Colon (tissue), 2 donors: ENCODE data around the gene CBLN1.

ENCODE experiments used
- FAIRE-seq: peaks from 2 replicates; lab custom pipeline; 2012; peaks lifted over from hg19 to GRCh38; lab: Jason Lieb, UNC
- donor health status: control.
- donor health status: control.

Gene CBLN1

DNA sequence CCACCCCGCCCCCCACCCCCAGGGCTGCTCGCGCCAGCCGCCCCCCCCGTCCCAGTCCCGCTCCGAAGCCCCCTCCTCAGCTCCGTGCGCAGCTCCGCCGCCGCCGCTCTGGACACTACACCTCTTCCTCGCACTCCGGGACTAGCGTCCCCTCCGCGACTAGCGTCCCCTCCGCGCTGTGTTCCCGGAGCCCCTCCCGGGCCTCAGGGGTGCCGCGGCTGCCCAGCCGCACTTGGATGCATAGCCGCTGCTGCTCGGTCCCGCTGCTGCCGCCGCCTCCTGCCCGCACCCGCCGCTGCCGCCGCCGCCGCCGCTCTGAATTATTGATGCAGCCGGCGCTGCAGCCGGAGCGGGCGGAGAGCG lies at the start of gene CBLN1:
Gene CBLN1 (minus strand): TSS at position 359 of the 363 bp plus-strand sequence. CDS start 373 bp downstream, outside the sequence.
- no peak for FAIRE-seq

DNA sequence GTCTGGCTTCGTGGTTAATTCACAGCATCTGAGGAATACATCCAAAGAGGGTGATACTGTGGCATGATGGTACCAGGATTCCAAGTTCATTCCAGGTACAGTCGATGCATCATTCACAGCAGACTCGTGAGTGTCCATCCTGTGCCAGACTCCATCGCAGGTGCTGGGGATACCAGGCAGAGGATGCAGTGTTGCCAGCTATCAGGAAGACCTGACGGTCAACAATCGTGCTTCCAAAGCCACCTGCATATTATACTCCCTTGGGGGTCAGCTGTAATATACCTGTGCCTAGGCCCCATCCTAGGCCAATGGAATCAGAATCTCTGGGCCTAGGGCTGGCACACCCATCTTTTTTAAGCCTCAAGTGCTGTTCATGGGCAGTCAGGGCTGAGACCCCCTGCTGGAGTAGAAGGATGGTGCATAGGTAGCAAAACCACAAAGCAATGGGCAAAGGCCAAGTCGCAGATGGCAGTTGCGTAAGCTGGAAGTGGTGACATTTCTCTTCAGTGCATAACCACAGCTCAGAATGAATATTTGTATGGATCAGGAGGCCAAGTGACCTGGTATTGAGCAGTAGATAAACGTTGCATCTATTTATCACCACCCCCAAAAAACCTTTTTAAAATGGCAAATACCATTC lies 49.0 kb upstream of the CBLN1 start:
- no peak for FAIRE-seq

DNA sequence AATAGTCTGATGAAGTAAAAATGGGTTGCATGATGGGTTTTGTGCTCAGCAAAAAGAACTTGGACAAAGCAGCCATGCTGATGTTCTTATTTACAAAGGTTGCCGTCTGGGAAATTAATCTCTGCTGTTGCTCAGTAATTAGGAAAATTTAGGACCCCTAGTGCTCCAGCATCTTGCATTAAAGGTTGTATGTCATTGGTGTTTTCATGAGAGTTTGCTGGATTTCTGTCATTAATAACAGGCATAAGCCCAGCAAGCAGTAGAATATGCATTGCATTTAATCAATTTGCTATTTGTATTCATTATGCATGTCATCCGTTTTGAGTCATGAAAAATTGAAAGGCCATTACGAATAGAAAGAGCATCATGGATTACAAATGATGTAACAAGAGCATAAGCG lies 46.7 kb upstream of the CBLN1 start:
- no peak for FAIRE-seq

DNA sequence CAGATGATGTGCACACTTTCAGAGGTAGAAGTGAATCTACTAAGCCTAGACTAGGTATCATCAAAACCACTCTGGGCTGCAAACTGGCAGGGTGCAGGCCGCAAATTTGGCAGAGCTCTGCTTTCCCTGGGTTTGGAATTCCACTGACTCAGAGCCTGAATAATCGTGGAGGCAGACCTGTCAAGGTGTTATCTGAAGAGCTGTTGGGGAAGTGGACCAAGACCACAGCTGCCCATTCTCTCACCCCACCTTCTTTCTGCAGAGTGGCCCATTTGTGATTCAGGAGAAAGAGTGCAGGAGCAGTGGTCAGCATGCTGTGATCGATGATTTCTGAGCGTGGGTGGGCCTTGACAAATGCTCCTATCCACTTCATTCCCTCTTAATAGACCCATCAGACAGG lies 45.8 kb upstream of the CBLN1 start:
- FAIRE-seq = no peak

GRCh38 chr16:49324703-49325102 lies 43.1 kb upstream of the CBLN1 start:
- no peak for FAIRE-seq

- FAIRE-seq = no peak
Observed at GRCh38 chr16:49315602-49316001, 34.0 kb upstream of the CBLN1 start.

GRCh38 chr16:49312389-49312985 lies 30.8 kb upstream of the CBLN1 start:
- no peak for FAIRE-seq

- FAIRE-seq = no peak
Observed at GRCh38 chr16:49311823-49312222, 30.2 kb upstream of the CBLN1 start.

DNA sequence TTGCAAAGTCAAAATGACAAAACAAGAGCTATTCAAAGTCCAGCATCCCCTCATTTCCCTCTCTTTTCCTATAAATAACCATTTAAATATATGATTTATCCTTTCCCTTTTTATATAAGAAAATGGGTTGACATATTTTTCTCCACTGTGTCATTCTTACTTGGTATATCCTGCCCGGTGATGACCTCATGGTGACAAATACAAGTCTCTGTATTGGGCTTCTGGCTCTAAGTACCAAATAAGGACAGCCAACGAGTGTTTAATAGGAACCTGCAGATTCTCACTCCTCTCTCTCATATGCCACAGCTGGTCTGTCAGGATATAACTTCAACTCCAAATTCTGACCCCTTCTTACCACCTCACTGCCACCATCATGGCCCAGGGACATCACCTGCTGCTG lies 25.5 kb upstream of the CBLN1 start:
- FAIRE-seq = no peak

- no peak for FAIRE-seq
Observed at GRCh38 chr16:49305406-49305805, 23.8 kb upstream of the CBLN1 start.

DNA sequence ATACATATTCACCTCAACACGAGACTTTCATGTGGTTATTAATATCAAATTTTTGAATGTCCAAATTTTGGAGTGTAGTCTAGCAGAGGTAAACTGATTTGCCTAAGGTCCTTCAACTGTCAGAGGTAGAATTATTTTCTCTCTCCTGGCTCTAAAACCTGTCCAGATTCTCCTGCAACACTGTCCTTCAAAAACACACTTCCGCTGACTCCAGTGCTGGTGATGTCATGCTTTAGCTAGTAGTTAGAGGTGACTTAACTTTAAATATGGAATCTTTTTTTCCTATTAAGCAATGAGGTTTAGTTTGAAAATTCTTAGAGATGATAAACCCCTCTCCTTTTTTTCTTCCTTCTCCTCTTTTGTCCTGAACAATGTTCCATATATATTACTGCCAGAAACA lies 10.8 kb upstream of the CBLN1 start:
- FAIRE-seq = no peak

DNA sequence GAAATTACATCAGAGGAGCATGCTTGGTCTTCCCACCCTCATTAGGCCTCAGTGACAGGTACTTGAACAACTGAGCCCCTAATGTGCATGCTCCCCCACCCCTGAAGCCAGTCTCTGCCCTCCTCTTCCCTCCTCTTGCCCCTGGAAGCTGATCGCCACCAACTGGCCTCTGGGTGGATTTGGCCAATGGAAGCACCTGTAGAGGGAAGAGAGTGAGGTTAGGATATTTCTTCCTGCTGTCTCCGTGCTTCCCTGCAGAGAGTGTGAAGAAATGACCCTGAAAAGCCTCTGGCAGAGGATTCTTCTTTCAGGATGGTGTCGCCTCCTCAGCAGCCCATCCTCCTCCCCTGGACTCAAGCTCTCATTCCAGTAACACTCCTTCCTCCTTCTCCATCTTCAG lies 5.9 kb upstream of the CBLN1 start:
- FAIRE-seq = no peak

GRCh38 chr16:49284962-49285361 lies 3.3 kb upstream of the CBLN1 start:
- no peak for FAIRE-seq

- no peak for FAIRE-seq
Observed at GRCh38 chr16:49283376-49284049, 1.9 kb upstream of the CBLN1 start.

- no peak for FAIRE-seq
Observed at GRCh38 chr16:49282690-49283375, 1.2 kb upstream of the CBLN1 start.

GRCh38 chr16:49281843-49282642 lies 405 bp upstream of the CBLN1 start:
- FAIRE-seq = no peak

GRCh38 chr16:49280841-49281371 lies 732 bp downstream of the CBLN1 start:
- no peak for FAIRE-seq

DNA sequence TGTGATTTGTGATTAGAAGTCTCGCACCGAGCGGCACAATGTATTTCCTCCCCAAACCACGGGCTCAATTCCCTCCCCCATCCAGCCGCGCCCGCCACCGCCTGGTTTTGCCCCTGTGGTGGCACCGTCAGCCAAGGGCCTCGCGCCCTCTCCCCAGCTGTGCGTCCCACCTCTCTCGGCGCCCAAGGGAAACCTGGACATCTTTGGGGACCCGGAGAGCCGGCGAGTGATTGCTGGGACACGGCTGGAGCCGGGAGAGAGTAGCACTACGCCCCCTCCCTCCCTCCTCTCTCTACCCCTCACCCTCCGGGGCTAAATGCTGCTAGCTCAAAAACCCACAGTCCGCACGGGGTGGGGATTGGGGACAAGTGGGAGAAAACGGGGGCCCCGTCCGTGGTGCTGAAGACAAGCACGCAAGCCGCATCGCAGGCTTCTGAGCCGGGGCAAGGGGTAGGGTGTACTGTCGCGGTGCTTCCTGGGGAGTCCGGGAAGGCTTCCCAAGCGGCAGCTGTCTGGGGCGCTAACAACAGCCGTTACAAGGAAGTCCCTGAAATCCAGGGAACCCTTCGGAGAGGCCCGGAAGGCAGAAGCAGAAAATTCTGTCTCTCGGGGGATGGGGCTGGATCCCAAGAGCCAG lies 1.4 kb downstream of the CBLN1 start:
- no peak for FAIRE-seq

- no peak for FAIRE-seq
Observed at GRCh38 chr16:49278944-49279725, 2.5 kb downstream of the CBLN1 start.

DNA sequence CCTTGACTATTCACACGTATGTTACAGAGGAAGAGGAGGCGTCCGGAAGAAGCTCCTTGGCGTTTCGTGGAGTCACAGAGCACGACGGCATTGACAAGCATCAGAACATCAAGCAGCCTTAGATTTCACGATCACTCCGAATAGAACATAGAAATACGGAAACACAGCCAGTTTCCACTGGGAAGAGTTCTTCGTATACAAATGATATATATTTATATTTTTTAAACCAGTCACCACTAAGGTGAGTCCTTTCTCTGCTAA lies 3.1 kb downstream of the CBLN1 start:
- FAIRE-seq = no peak
